Erythroblast (primary cell): ENCODE results near the gene DBF4.

Experiments used
- GATA1 ChIP-seq: IDR thresholded peaks from 2 replicates; pipeline ENCODE4 v1.6.1; 2011; ENCODE audit warnings: low read depth, mild to moderate bottlenecking, control low read depth, low read length, moderate library complexity
- POLR2A ChIP-seq: IDR thresholded peaks from 2 replicates; pipeline ENCODE4 v1.6.1; 2011; ENCODE audit warnings: mild to moderate bottlenecking, low read length

DNA sequence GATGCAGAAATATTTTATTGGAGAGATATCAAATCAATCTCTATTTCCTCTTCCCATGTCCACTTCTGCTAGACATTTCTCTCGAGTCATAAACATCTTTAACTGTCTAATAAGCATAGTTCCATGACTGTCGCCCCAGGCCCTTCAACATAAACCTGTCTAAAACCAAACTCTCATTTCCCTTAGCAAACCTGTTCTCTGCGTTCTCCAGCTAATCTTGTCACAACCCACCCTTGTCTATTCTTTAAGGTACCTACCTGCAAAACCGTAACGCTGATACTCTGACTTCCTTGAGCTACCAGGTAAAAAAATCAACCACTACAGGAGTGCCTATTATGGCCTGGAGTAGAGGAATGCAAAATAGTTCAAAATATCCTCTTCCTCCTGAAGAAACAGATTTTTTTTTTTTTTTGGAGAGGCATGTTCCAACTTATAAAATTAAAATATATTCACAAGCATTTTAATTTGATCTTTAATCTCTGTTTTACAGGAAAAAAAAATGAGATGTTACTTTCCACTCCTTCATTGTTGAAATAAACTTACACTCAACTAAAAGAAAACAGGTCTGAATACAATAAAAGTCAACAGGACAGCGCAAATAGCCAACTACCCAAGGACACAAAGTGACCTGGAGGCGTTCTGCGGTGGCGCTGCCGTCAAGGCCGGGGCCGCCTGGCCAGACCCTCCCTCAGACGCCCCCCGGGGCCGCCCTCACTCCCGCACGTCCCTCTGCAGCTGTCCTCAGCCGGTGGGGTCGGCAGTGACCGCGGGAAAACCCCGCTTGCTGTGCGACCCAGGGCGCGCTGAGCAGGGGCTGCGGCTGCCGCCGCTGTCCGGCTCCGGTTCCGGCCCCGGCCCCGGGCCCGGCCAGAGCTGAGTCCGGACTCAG, 898 bp upstream of the DBF4 start:
- no peak for TF ChIP-seq POLR2A
- no peak for TF ChIP-seq GATA1
